Thyroid gland (tissue), 4 donors: Measurements from ENCODE around the gene CD5L.

Source experiments
- CTCF ChIP-seq, 6 experiments: fragments of 200-600 bp in 3 of 6; fragments of 450-650 bp in 3 of 6; sonication (generic) in 3 of 6; IDR thresholded peaks; one replicate each; pipeline ENCODE4 v1.5.1; 2016 to 2019; ENCODE audit warnings: antibody characterized with exemption in 6 of 6, mild to moderate bottlenecking in 2 of 6, inconsistent platforms in 1 of 6, moderate library complexity in 1 of 6
- POLR2A ChIP-seq, 2 donors: fragments of 450-650 bp; IDR thresholded peaks; one replicate each; pipeline ENCODE4 v1.6.1; 2017; ENCODE audit warnings: antibody characterized with exemption in 2 of 2, mild to moderate bottlenecking in 2 of 2, moderate library complexity in 1 of 2

DNA sequence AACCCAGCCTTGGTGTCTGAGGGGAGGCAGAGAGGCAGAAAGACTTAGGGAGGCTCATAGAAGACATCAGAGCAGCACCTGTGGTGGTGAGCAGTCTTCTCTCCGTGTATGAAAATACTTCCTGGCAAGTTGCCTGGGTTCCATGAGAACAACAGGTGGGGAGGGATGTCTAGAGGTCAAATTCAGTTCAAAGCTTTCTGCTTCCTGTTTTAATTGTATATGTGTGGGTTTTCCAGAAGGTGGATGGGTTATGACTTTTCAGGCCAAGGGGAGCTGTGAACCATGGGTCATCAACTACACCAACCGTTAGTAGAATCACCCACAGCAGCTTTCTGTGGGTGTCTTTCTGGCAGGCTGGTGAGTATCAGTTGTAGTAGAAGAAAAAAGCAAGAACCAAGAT is 60.6 kb downstream of the CD5L start:
- no peak for TF ChIP-seq POLR2A (IDR thresholded peaks at IDR 0.05)
- TF ChIP-seq CTCF (IDR thresholded peaks at IDR 0.05) = no peak
